Esophagus muscularis mucosa (tissue), 3 donors: ENCODE measurements around the gene MAPK8IP3.

Experiments
- CTCF ChIP-seq, 3 experiments: fragments of 200-600 bp in 2 of 3; fragments of 450-650 bp in 1 of 3; sonication (generic) in 2 of 3; IDR thresholded peaks; one replicate each; pipeline ENCODE4 v1.5.1; 2017 to 2019; ENCODE audit warnings: antibody characterized with exemption in 3 of 3, mild to moderate bottlenecking in 2 of 3, moderate library complexity in 1 of 3
- POLR2A ChIP-seq: fragments of 450-650 bp; IDR thresholded peaks from one replicate; pipeline ENCODE4 v1.6.1; 2017; ENCODE audit warnings: antibody characterized with exemption, moderate library complexity, mild to moderate bottlenecking, low read depth
- POLR2AphosphoS5 ChIP-seq, 2 donors: sonication (generic); formaldehyde crosslinking; IDR thresholded peaks; one replicate each; pipeline ENCODE4 v1.6.1; 2017; ENCODE audit warnings: antibody characterized with exemption in 2 of 2

- TF ChIP-seq CTCF (IDR thresholded peaks at IDR 0.05) (no peak), POLR2AphosphoS5 (IDR thresholded peaks at IDR 0.05) (peak; percentile 48 to 80), POLR2A (peak; percentile 9)
These were observed 64.6 kb downstream of the MAPK8IP3 start for GRCh38 chr16:1770328-1771187.
